Mesendoderm (in vitro differentiated cells): ENCODE results near the gene CAMTA2.
A peak's percentile ranks its signal among the peaks of the same experiment; 100 is the strongest.

Experiments
- DNase-seq: peaks from one replicate; pipeline ENCODE4 v3.0.0; 2013
- H2AK5ac ChIP-seq: 2 replicates; pipeline ENCODE4 v1.6.1; 2013; ENCODE audit warnings: low read length, inconsistent platforms
- H2BK120ac ChIP-seq: 2 replicates; pipeline ENCODE4 v1.6.1; 2013; ENCODE audit warnings: low read depth, mild to moderate bottlenecking, low read length, moderate library complexity, mixed read lengths
- H2BK15ac ChIP-seq: replicated peaks from 2 replicates; pipeline ENCODE4 v1.6.1; 2013; ENCODE audit warnings: low read depth, mild to moderate bottlenecking, moderate library complexity
- H2BK5ac ChIP-seq: 2 replicates; pipeline ENCODE4 v1.6.1; 2013; ENCODE audit warnings: low read length, inconsistent platforms
- H3K18ac ChIP-seq: 2 replicates; pipeline ENCODE4 v1.6.1; 2013; ENCODE audit warnings: mild to moderate bottlenecking, low read length, mixed read lengths
- H3K23ac ChIP-seq: one replicate; pipeline ENCODE4 v1.6.1; 2013; ENCODE audit warnings: low read length
- H3K27ac ChIP-seq: 2 replicates; pipeline ENCODE4 v1.5.1; 2013; ENCODE audit warnings: low read depth, mild to moderate bottlenecking, inconsistent platforms, low read length, moderate library complexity
- H3K27me3 ChIP-seq: 2 replicates; pipeline ENCODE4 v1.6.1; 2013; ENCODE audit warnings: low read length, control low read depth, mild to moderate bottlenecking, inconsistent platforms; ENCODE audit not compliant: insufficient read depth, poor library complexity
- H3K36me3 ChIP-seq: 2 replicates; pipeline ENCODE4 v1.6.1; 2013; ENCODE audit warnings: low read length, inconsistent platforms; ENCODE audit not compliant: control insufficient read depth, insufficient read depth
- H3K4ac ChIP-seq: one replicate; pipeline ENCODE4 v1.6.1; 2013; ENCODE audit warnings: low read depth, mild to moderate bottlenecking, low read length, moderate library complexity
- H3K4me1 ChIP-seq: 2 replicates; pipeline ENCODE4 v1.6.1; 2013; ENCODE audit warnings: low read depth, low read length, inconsistent platforms; ENCODE audit not compliant: control insufficient read depth
- H3K4me2 ChIP-seq: 2 replicates; pipeline ENCODE4 v1.6.1; 2013; ENCODE audit warnings: low read length
- H3K4me3 ChIP-seq: 2 replicates; pipeline ENCODE4 v1.5.1; 2013; ENCODE audit warnings: mild to moderate bottlenecking, low read length
- H3K56ac ChIP-seq: one replicate; pipeline ENCODE4 v1.6.1; 2013; ENCODE audit warnings: low read length
- H3K79me1 ChIP-seq: 2 replicates; pipeline ENCODE4 v1.6.1; 2013; ENCODE audit warnings: low read length, inconsistent platforms
- H3K79me2 ChIP-seq: 2 replicates; pipeline ENCODE4 v1.6.1; 2013; ENCODE audit warnings: mild to moderate bottlenecking, low read length; ENCODE audit not compliant: control insufficient read depth, insufficient read depth
- H3K9ac ChIP-seq: 2 replicates; pipeline ENCODE4 v1.6.1; 2013; ENCODE audit warnings: low read length, inconsistent platforms
- H4K5ac ChIP-seq: one replicate; pipeline ENCODE4 v1.6.1; 2013; ENCODE audit warnings: low read length
- H4K8ac ChIP-seq: one replicate; pipeline ENCODE4 v1.6.1; 2013; ENCODE audit warnings: low read depth, mild to moderate bottlenecking, control low read depth, low read length, moderate library complexity
- WGBS: extraction: QIAGEN DNeasy Blood & Tissue Kit; methylation state at CpG from one replicate; pipeline ENCODE4 v1.1.7; 2013; ENCODE audit warnings: low lambda C conversion rate, missing lambda C conversion rate; ENCODE audit not compliant: insufficient coverage; ENCODE audit errors: extremely low coverage; 5-methylcytosine and 5-hydroxymethylcytosine counted together

CAMTA2 gene

GRCh38 chr17:4951486-4951885 is 36.0 kb downstream of the CAMTA2 start:
- H3K4me3 ChIP-seq = no peak overlapping the region
- H4K5ac ChIP-seq = no peak overlapping the region
- H3K9ac ChIP-seq = peak overlapping the region; percentile 97
- DNase-seq = peak; percentile 54
- H3K4me1 ChIP-seq = peaks cover 11% of the 10 kb centered on the region
- H3K27me3 ChIP-seq = no peaks in the 10 kb centered on the region
- peak overlapping the region; percentile 98 for H3K56ac ChIP-seq
- H4K8ac ChIP-seq = no peak overlapping the region
- H3K79me1 ChIP-seq = peaks cover 2% of the 10 kb centered on the region
- H3K27ac ChIP-seq = peak overlapping the region; percentile 99
- H3K18ac ChIP-seq = peak overlapping the region; percentile 65
- H3K23ac ChIP-seq = no peak overlapping the region
- peak overlapping the region; percentile 20 for H2BK15ac ChIP-seq
- H3K4me2 ChIP-seq = peak overlapping the region; percentile 95
- H2BK5ac ChIP-seq = peak overlapping the region; percentile 56
- H2BK120ac ChIP-seq = peak overlapping the region; percentile 18
- H3K36me3 ChIP-seq = peaks cover 4% of the 10 kb centered on the region
- WGBS = no CpG with 5 or more reads among the region's 3 CpGs
- peak overlapping the region; percentile 71 for H3K4ac ChIP-seq
- peaks cover 17% of the 10 kb centered on the region for H3K79me2 ChIP-seq
- H2AK5ac ChIP-seq = peak overlapping the region; percentile 78

GRCh38 chr17:4950746-4951204 is 36.7 kb downstream of the CAMTA2 start, which contains the start of gene ENO3:
TSS of gene ENO3 (plus strand) at chr17:4951119. CDS start at chr17:4951830, 711 bp downstream.
- Histone ChIP-seq H3K18ac (peak within 1 kb of the TSS; percentile 99), H3K79me2 (peaks cover 24% of the 10 kb centered on the region), H4K8ac (peak within 1 kb of the TSS; percentile 77), H3K4me2 (peak within 1 kb of the TSS; percentile 95), H3K27me3 (no peaks in the 10 kb centered on the region), H3K4ac (peak within 1 kb of the TSS; percentile 99), H3K4me3 (peak within 1 kb of the TSS; percentile 72), H3K27ac (peak within 1 kb of the TSS; percentile 99), H3K23ac (peak within 1 kb of the TSS; percentile 94), H3K79me1 (peaks cover 4% of the 10 kb centered on the region), H3K56ac (peak within 1 kb of the TSS; percentile 98), H3K4me1 (peaks cover 15% of the 10 kb centered on the region), H2AK5ac (peak within 1 kb of the TSS; percentile 82), H2BK120ac (peak within 1 kb of the TSS; percentile 62), H3K9ac (peak within 1 kb of the TSS; percentile 97), H2BK15ac (peak within 1 kb of the TSS; percentile 20), H2BK5ac (peak within 1 kb of the TSS; percentile 96), H3K36me3 (peaks cover 10% of the 10 kb centered on the region), H4K5ac (no peak within 1 kb of the TSS)
- no CpG with 5 or more reads among the region's 7 CpGs for WGBS
- DNase-seq = peak; percentile 35

- peak overlapping the region; percentile 98 for H3K56ac ChIP-seq
- H3K23ac ChIP-seq = peak overlapping the region; percentile 94
- peak overlapping the region; percentile 62 for H2BK120ac ChIP-seq
- DNase-seq = peak; percentile 71
- H4K5ac ChIP-seq = no peak overlapping the region
- peak overlapping the region; percentile 96 for H2BK5ac ChIP-seq
- H3K4me2 ChIP-seq = peak overlapping the region; percentile 95
- peaks cover 15% of the 10 kb centered on the region for H3K4me1 ChIP-seq
- peak overlapping the region; percentile 77 for H4K8ac ChIP-seq
- WGBS = no CpG with 5 or more reads among the region's 52 CpGs
- peak overlapping the region; percentile 99 for H3K18ac ChIP-seq
- H3K36me3 ChIP-seq = peaks cover 11% of the 10 kb centered on the region
- peak overlapping the region; percentile 97 for H3K9ac ChIP-seq
- peak overlapping the region; percentile 99 for H3K4ac ChIP-seq
- H3K4me3 ChIP-seq = peak overlapping the region; percentile 72
- peak overlapping the region; percentile 82 for H2AK5ac ChIP-seq
- H2BK15ac ChIP-seq = no peak overlapping the region
- peak overlapping the region; percentile 99 for H3K27ac ChIP-seq
- peaks cover 6% of the 10 kb centered on the region for H3K79me1 ChIP-seq
- peaks cover 30% of the 10 kb centered on the region for H3K79me2 ChIP-seq
- H3K27me3 ChIP-seq = no peaks in the 10 kb centered on the region
These were observed 37.3 kb downstream of the CAMTA2 start for GRCh38 chr17:4950075-4950745.

GRCh38 chr17:4949321-4950074 is 38.0 kb downstream of the CAMTA2 start:
- peaks cover 36% of the 10 kb centered on the region for H3K79me2 ChIP-seq
- H4K5ac ChIP-seq = no peak overlapping the region
- no peaks in the 10 kb centered on the region for H3K27me3 ChIP-seq
- H2BK15ac ChIP-seq = no peak overlapping the region
- no peak overlapping the region for H2AK5ac ChIP-seq
- H4K8ac ChIP-seq = peak overlapping the region; percentile 95
- peaks cover 12% of the 10 kb centered on the region for H3K36me3 ChIP-seq
- H3K4me2 ChIP-seq = peak overlapping the region; percentile 75
- peaks cover 8% of the 10 kb centered on the region for H3K79me1 ChIP-seq
- H2BK120ac ChIP-seq = peak overlapping the region; percentile 50
- H3K9ac ChIP-seq = peak overlapping the region; percentile 95
- H3K4me3 ChIP-seq = peak overlapping the region; percentile 75
- peaks cover 15% of the 10 kb centered on the region for H3K4me1 ChIP-seq
- H3K27ac ChIP-seq = peak overlapping the region; percentile 100
- DNase-seq = peak; percentile 90
- peak overlapping the region; percentile 94 for H3K56ac ChIP-seq
- H3K4ac ChIP-seq = peak overlapping the region; percentile 100
- WGBS = no CpG with 5 or more reads among the region's 75 CpGs
- peak overlapping the region; percentile 99 for H3K18ac ChIP-seq
- H3K23ac ChIP-seq = peak overlapping the region; percentile 94
- peak overlapping the region; percentile 96 for H2BK5ac ChIP-seq

GRCh38 chr17:4948931-4949320 is 38.5 kb downstream of the CAMTA2 start:
- Histone ChIP-seq H4K5ac (no peak overlapping the region), H3K4ac (peak overlapping the region; percentile 100), H3K56ac (peak overlapping the region; percentile 94), H3K23ac (peak overlapping the region; percentile 94), H3K27me3 (no peaks in the 10 kb centered on the region), H2AK5ac (peak overlapping the region; percentile 27), H3K36me3 (peaks cover 15% of the 10 kb centered on the region), H3K4me1 (peaks cover 15% of the 10 kb centered on the region), H3K79me1 (peaks cover 11% of the 10 kb centered on the region), H3K4me3 (peak overlapping the region; percentile 75), H3K9ac (peak overlapping the region; percentile 95), H3K4me2 (peak overlapping the region; percentile 75), H2BK5ac (peak overlapping the region; percentile 96), H3K79me2 (peaks cover 38% of the 10 kb centered on the region), H4K8ac (peak overlapping the region; percentile 95), H3K27ac (peak overlapping the region; percentile 100), H2BK15ac (no peak overlapping the region), H3K18ac (peak overlapping the region; percentile 99), H2BK120ac (peak overlapping the region; percentile 50)
- no CpG with 5 or more reads among the region's 40 CpGs for WGBS
- peak; percentile 94 for DNase-seq
